Activated effector memory CD4-positive, alpha-beta T cell treated with anti-CD3 and anti-CD28 coated beads, Interleukin-2, amount 50 U/mL, for 16 hours (primary cell): Measurements from ENCODE around the gene IL16.

Experiments used
- DNase-seq: peaks from one replicate; pipeline ENCODE4 v3.0.0-alpha.2; 2020

The IL16 gene

DNA sequence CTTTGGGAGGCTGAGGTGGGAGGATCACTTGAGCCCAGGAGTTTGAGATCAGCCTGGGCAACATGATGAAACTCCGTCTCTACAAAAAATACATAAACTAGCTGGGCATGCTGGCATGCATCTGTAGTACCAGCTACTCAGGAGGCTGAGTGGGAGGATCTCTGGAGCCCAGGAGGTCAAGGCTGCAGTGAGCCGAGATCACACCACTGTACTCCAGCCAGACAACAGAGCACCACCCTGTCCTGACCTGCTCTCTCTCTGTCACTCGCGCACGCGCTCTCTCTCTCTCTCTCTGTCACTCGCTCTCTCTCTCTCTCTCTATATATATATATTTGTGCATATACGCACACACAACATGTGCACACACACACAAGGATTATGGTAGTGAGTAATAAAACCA, 61.8 kb downstream of the IL16 start:
- no peak for DNase-seq

DNA sequence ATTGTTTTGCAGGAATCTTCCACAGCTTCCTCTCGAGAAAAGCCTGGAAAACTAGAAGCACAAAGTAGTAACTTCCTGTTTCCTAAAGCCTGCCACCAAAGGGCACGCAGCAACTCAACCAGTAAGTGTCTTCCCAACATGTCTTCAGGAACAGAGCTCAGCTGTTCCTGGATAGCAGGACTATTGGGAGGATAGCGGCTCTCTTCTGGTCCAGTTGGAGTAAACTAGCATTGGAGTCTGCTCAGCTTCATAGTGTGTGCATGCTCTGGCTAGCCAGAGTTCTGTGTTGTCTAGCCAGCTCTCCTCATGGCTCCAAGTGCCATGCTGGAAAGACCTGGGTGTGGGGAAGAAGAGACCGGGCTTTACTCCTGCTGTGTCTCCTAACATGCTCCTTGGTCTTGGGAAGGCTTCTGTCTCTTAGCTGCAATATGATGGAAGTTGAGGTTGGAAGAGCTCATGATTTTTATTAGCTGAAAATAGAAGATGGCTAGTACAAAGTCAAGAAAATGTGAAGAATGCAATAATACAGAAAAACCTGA, 63.1 kb downstream of the IL16 start:
- no peak for DNase-seq

DNA sequence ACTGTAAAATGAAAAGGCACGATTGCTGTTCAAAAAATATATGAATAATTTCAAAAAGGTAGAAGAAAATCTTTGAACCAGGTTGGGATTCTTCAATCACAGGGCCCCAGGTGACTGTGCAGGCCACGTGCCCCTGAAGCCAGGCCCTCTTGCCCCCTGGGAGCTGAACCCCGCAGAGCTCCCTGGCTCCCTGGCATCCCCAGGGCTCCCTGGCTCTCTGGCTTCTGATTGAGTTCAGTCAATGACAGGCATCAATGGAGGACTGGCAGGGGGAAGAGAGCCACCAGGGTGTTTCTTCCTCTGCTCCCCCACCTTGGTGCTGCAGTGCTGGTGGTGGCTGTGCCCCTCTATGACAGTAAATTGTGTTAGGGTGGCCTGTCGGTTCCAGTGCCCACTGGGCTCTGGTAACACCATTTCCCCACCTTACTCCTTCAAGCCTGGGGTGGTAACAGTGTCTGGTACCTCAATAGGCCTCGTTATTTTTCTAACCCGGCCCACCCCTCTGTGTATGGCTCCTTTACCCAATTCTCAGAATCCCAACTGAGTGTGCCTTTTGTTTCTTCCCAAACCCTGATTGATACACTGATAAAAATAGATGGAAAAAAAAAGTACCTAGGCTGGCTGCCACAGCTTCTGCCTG, 64.6 kb downstream of the IL16 start:
- no peak for DNase-seq

DNA sequence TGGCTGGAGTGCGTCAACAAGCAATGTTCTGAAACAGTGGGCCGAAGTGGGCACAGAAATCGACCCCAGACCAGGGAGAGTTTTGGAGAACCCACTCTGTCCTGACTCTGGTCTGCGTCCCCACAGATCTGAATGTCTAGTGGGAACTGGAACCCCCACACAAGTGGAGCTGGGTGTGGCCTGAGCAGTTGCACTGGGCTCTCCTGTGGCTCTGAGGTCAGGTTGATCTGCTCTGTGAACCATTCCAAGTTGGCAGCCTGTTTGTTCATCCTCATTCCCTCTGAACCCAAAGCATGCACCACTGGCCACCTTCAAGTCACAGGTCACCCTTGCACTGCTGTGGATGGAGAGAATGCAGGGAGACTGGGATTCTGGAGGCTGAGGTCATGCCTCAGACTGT, 66.8 kb downstream of the IL16 start:
- no peak for DNase-seq

DNA sequence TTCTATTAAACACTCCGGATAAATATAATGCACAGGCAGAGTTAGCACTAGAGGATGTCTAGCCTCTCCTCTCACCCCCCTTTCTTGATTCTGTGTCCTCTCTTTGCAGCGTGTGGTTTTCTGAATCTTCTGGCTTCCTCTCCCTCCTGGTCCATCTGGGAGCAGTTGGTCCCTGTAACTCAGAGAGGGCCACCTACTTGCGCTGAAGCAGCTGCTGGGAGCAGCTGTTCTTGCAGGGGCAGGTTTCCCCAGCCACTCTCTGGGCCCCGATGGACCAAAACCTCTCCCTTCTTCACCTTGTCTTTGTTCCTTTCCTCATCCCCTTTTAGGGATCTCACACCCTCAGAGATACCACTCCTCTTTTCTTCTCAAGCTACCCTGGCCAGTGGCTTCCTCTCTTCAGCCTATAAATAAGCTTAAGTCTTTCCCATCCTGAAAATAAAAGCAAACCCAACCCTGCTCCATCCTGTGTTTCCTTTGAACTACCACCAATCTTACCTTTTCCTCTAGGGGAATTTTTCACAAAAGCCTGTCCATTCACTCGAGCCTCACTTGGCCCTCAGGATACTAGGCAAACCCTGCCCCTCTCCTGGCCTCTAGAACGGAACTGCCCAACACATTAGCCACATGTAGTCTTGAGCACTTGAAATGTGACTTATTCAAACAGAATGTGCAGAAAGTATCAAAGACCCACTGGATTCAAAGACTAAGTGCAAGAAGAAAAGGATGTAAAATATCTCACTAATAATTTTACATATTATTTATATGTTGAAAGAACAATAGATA, 67.6 kb downstream of the IL16 start:
- no peak for DNase-seq

DNA sequence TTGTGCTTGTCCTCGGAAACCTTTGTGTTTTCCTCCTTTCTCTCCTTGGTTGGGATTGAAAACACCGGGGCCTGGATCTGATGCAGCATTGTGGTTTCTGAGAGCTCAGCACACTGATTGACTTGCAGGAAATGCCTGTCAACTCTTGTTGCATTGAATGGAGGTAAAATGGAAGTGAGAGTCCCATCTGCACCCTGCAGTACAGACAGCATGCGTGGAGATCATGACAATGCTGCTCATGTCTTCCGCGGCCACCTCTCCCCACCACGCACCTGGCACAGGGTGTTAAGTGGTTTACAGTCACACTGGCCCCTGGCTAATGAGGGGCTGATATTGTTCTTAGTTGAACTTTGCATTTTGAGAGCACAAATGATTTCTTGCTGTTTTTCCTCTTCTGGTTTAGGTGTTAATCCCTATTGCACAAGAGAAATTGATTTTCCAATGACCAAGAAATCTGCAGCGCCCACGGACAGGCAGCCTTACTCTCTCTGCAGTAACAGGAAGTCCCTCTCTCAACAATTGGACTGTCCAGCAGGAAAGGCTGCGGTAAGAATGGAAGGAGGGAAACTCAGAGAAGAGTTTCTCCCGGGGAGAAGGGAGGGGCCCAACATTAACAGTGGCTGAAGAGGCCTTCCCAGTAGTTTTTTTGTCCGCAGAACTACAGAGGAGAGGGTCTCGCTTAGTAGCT, 68.7 kb downstream of the IL16 start:
- DNase-seq: no peak

DNA sequence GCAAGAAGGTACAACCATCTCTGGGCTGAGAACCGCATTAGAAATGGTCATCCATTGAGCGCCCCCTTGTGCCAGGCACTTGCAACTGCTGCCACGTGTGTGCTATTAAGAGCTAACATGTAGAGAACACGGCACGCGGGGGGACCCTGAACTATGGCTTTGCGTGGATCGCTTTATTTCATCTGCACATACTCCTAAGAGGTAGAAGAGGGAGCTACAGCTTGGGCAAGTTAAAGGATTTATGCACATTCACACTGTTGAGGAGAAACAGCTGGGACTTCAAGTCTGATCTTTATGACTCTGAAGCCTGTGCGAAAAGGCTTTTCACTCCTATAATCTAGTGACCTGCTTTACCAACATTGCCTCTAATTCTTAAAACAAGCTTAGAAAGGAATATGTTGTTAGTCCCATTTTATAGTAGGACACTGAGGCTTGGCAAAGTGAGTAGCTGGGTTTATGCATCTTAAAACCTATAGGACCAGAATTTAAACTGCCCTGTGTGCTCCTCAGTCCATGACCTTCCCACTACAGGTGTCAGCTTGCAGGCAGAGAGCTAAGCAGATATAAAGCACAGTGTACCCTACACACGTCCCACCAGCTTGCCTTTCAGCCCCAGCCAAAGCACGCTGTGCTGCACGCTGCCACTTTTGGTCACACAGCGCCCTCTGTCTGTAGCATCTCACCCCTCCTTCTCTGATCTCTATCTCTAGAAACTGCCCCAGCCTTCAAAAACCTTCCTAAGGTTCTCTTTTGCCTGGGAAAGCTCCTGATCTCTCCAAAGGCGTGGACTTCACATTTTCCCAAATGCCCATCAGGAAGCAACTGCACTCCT, 69.5 kb downstream of the IL16 start:
- DNase-seq: peak; percentile 92

DNA sequence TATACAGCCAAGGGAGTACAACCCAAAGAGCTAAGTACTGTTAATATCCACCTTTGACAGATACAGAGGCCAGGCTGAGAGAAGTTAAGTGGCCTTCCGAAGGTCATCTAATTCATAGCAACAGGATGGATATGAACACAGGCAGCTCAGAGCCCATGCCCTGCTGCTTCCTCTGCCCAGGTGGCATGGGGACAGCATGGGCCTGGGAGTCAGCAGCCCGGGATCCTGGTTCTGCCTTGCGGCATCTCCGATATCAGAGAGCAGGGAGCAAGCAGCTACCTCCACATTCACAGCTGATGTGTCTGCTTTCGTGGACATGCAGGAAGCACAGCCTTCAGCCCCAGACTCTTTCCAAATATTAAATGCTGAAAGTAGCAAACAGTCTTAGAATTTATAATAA, 71.7 kb downstream of the IL16 start:
- DNase-seq: no peak

DNA sequence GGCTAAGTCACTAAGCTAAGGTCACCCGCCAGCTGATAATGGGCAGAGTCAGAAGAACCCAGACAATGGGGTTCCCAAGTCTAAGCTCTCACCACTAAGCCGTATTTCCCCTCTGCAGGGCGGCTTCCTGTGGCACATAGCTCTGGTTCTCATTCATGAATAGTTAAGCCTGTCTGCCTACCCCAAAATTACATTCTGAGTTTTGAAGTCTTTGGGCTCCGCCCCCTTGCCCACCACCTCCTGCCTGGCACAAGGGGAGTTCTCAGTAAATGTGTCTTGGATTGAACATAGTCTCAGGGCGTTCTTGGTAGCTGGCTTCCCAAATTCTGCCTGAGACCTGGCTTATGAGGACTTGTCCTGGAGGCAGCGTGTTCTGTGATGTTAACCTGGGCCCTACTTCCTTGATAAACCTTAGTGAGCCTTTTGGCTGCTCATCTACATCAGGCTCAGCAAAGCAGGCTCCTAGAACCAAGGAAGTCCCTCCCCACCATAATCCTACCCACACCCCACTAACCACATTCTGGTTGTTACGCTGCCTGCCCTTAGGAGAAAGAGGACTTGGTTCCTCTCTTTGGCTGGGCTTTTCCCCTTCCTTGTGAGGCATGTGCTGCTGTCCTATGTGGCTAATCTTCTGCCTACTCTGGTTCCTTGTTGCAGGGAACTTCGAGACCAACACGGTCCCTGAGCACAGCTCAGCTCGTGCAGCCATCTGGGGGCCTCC, 72.4 kb downstream of the IL16 start:
- no peak for DNase-seq

DNA sequence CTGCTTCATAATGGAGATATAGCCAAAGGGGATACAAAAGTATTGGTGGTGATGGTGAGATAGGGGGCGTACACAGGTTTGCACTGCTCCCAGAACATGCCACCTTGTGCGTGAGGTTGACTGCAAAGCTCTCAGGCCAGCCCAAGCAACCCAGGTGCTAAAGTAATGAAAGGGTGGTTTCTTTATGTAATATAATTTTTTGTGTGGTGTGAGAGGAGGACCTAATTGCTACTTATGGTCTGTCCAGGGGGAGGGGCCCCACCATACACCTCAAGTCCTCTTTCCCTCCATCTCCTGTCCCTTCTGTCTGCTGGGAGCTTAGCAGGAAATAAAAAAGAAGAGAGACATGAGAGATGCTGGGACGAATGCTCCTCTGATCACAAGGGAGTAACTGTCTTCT, 73.5 kb downstream of the IL16 start:
- no peak for DNase-seq

DNA sequence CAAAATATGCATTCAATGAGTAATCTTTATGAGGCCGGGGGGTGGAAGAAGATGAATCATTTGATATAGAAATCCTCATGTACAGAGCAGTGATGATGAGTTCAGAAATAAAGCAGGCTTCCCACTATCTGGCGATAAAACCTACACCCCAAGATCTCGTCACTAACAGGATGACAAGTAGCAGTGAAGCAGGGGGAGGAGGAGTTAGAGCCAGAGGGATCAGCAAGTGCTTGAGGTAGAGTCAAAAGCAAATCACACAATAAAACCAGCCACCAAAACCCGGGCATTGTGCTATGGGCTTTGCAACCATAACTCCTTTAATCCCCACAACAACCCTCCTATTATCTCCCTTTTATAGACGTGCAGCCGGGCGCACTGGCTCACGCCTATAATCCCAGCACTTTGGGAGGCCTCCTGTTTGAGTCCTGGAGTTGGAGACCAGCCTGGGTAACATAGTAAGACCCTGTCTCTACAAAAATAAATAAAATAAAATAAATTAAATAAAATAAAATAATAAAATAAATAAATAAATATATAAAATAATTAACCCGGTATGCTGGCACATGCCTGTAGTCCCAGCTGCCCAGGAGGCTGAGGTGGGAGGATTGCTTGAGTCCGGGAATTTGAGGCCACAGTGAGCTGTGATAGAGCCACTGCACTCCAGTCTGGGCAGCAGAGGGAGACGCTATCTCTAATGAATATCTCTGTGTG, 74.3 kb downstream of the IL16 start:
- peak; percentile 14 for DNase-seq

DNA sequence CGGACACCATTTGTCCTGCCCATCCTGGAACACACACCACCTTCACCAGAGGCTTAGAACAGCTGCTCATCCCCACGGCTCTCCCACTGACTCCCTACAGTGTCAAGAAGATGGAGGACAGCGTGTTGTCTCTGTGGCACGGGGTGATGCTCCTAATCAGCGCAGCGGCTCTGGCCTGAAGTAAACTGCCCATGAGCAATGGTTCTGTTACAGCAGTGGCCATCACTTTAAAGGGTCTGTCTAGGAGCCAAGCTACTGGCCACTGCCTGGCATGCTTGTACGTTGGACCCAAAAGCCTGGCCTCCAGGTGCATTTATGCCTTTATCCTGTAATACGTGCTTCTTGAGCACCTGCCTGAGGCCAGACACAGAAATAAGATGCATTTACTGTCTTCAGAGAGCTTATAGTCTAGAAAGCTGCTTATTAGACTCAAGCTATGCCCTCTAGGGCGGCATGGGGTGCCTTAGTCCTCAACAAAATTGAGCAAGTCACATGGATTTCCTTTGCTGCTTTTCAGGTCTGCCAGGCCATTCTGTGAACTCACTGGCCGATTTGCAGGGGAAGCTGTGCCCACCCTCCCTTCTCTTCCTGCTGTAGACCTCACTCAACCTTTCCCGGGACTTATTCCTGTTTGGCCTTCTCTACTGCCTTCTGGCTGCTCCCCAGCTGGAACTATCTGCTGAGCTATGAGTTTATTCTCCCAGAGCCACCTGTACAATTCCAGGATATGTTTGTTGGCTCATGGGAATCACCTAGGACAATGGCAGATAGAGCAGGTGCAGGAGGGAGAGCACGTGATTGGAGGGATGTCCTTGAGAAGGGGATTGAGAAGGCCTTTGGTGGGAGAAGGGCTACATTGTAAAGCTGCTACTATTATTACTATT, 75.3 kb downstream of the IL16 start:
- peak; percentile 37 for DNase-seq

DNA sequence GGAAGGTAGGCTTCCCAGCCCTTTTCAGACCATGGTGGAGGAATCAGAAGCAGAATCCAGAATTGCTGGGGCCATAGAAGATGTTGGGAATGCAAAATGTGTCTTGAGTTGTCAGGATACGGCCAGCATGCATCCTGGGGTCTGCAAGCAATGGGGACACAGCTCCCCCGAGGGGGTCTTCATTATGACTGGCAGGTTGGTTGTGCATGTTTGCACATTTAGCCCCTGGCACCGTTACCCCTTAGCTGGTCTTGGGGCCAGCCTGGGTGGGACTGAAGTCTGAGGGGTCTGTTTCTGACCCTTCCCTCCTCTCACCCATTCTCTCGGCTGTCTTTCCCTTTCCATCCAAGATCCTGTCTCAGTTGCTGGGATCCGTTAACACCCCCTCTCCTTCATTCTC, 76.5 kb downstream of the IL16 start:
- DNase-seq: peak; percentile 24

DNA sequence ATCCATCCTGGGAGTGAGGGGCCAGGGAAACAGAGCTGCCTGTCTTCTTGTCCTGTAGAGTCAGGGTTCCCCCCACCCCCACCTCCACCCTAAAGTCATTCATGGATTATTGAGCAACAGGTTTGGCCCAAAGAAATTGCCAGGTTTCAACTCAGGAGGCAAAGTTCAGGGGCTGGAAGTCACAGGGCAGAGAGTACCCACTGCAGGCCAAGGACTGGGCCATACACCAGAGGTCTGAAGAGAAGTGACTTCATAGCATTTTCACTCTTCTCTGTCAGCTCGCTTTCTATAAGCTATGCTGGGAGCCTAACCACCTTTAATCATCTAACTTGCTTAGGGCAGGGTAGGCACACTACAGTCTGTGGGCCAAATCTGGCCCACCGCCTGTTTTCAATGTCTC, 77.2 kb downstream of the IL16 start:
- no peak for DNase-seq

DNA sequence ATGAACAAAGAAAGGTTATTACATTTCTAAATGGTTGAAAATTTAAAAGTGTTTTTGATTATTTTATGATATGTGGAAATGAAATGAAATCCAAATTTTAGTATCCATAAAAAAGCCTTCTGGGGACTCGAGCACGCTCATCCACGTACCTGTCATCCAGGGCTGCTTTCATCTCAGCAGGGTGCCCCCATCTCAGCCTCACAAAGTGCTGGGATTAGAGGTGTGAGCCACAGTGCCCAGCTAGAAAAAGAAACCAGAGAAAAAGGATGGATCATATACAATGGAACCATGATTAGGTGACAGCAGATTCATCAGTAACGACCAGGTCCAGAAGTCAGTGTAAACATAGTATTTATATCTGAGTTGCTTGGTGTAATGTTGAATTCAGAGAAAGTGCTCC, 77.6 kb downstream of the IL16 start:
- peak; percentile 34 for DNase-seq

DNA sequence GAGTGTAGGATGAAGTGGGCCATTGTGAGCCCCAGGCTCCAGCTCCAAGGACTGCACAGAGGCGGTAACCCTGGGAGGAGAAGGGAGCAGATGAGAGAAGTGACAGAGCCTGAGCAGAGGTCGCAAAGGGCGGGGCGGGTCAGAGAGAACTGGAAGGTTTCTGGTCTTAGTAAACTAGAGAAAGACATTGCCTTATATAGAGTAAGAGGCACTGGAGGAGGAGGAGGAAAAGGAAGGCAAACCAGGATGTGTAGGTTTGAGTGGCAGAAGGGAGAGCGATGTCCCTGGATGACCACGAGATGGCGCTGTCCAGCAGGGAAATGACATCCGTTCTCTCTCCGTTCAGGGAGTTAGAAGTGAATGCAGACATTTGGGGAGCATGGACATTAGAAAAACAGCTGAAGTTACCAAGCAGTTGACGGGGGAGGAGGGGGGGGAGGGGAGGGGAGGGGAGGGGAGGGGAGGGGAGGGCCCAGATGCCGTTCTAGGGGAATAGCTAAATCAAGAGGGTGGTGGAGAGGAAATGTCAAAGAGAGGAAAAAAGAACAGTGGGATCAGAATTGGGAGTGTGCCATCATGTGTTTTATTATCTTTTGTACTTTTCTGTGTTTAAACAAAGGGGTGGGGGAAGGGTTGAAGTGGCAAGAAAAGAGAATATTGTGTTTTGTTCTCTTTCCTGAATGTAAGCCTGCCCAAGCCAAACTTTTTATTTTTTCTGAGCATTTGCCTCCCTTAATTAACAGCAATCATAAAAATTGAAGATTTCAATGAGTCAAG, 78.4 kb downstream of the IL16 start:
- DNase-seq: peak; percentile 91

DNA sequence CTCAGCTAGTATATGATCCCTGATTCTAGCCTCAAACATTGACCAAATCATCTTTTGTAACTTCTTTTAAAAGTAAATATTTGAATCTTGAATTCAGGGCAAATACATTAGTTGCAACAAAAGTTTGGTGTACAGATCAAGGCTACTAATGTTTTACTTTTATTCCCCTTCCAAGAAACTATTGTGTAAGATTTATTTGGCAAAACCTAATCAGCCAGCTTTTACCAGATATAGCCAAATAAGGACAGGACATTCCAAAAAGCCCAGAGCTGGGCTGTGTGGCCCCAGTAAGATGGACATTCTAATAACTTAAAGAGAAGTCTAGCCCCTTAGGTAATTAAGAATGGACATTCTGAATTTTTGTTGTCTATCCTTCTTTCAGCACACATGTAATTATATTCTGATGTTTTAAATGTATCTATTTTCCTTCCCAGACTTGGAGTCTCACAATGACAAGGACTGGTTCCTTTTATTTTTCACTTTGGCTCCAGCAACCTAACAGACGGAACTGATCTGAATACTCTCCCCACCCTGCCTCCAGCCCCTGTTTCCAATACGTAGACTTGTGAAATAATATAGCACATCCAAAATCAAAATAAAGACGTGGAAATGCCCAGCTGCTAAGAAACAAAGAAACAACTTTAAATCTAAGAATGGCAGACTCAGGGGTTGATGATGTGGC, 79.2 kb downstream of the IL16 start:
- peak; percentile 24 for DNase-seq

DNA sequence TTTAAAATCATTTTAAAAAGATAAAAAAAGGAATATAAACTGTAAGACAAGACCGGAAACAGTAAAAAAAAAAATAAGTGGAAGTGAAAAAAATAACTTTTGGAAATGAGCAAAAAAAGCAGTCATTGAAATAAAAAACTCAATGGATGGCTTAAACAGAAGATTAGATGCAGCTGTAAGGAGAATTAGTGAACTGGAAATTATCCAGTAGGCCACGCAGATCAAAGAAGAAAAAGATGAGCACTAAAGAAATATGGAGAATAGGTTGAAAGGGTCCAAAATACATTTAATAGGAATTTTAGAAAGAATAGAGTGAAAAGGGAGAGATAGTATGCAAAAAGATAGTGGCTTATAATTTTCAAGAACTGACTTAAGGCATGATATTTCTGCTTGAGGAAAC, 80.3 kb downstream of the IL16 start:
- DNase-seq: no peak

DNA sequence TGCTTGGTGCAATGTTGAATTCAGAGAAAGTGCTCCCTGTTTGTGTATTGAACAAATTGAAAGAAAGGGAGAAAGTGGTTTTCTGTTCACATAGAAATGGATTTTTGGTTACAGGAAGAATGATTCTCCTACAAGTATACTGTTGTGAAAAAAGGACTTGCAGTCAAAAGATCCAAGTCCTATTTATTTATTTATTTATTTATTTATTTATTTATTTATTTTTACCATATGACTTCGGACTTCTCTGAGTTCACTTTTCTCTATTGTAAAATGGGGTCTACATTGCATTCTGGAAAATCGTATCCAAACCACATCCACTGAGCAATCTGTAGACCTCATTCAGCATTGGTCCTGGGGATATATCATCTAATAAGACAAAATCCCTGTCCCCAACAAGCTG, 81.2 kb downstream of the IL16 start:
- DNase-seq: no peak
